Measurements from ENCODE around the gene XIST. TPM values are rescaled to one million over a fixed set of nuclear protein-coding genes. Genes with fewer than 3 reads are reported as not detected.
"Not testable (repeated sequence)": the region's sequence is repeated elsewhere in the genome, so short reads cannot be mapped to it uniquely, and the experiment has no call there.

The XIST gene
- total RNA-seq, 1 donor from 2014 or later = 458 TPM

GRCh38 chrX:73818200-73819116 is 34.1 kb downstream of the XIST start:
- ATAC-seq (no peak), DNase-seq (ENCODE audit: low spot score) (no peak)
- intact Hi-C loops (cut with DNase I) = no loop called here

- ATAC-seq (no peak), DNase-seq (ENCODE audit: low spot score) (no peak)
- intact Hi-C loops (cut with DNase I) = no loop called here
These were observed 34.9 kb downstream of the XIST start for GRCh38 chrX:73817393-73818199.

DNA sequence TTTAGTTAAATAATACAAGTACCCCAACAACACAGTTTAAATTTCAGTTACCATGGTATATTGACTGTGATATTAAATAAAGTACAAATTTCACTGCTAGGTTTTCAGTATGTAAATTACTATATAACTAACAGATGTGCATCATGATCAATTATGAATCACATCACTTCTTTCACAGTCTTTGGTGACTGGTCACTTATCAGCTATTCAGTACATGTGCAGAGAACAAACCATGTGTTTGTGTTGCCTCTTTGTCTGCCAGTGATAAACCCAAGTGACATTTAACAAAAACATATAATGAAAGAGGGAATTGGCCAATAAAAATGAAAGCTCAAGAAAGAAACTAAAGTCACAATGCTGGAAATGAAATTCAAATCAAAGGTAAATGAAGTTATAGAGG is 40.3 kb downstream of the XIST start:
- intact Hi-C loops (cut with DNase I) = no loop called here
- DNase-seq (ENCODE audit: low spot score) (no peak), ATAC-seq (no peak)

DNA sequence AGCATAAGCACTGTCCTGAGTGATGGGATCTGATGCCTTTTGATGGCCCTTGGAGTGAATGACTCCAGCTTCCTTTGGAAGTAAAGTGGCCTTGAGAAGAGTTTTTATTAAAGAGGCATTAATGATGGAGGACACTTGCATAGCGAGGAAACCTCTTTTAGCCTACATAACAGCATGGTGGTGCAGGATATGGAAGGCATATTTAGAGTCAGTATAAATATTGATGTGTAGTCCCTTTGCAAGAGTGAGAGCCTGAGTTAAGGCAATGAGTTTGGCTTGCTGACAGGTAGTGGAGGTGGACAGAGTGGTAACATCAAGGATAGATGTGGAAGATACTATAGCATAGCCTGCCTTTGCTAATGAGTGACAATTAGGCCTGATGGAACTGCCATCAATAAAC is 48.4 kb downstream of the XIST start:
- ATAC-seq; DNase-seq (ENCODE audit: low spot score); intact Hi-C loops (cut with DNase I): not testable (repeated sequence)

- no peak for ATAC-seq
- DNase-seq (ENCODE audit: low spot score) = no peak
- intact Hi-C loops (cut with DNase I) = no loop called here
These were observed 52.6 kb downstream of the XIST start for GRCh38 chrX:73799888-73800287.

- intact Hi-C loops (cut with DNase I); DNase-seq (ENCODE audit: low spot score); ATAC-seq: not testable (repeated sequence)
These were observed 60.0 kb downstream of the XIST start for GRCh38 chrX:73792511-73792910.

GRCh38 chrX:73785493-73785892 is 67.0 kb downstream of the XIST start:
- no peak for DNase-seq (ENCODE audit: low spot score)
- no peak for ATAC-seq
- intact Hi-C loops (cut with DNase I) = no loop called here
